ENCODE data around the gene PADI6. TPM values are rescaled to one million over a fixed set of nuclear protein-coding genes. Genes with fewer than 3 reads are reported as not detected.
A peak's percentile ranks its signal among the peaks of the same experiment; 100 is the strongest.

PADI6 gene
- total and polyA plus RNA-seq, 2 of the 8 experiments (the other 6 are each of a cell fraction or from before 2014, with no cell fraction given): not detected

DNA sequence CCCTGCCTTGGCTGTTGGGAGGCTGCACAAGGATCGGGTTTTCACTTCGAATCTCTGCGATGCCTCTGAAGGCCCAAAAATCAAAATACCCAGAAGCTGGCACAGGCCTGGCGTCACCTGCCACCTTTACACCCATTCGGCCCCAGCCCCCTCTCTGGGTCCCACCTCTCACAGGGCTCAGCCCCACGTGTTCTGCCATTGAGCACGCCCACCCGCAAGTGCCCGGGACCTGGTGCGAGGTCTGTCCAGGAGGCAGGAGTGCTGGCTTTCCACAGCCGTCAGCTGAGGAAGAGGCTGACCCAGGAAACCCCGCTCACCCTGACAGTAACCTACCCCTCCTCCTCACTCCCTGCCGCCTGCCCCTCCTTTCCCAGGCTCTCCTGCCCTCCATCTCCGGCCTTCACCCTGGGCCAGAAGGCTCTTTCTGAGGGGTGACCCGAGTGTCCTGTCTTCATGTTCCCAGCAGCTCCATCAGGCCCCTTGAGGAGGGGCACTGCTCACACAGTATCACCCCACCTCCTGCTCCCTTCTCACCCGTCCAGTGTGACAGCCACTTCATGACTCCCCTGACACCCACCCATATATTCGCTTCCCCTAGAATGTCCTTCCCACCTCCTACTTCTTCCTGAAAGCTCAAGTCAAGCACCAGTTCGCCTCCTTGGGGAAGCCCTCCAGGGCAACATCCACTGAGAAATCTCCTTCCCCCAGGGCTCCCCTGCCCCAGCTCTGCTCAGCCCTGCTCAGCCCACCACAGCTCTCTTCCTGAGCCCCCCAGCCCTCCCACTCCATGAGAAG is 54.0 kb downstream of the PADI6 start:
- POLR2A ChIA-PET (ENCODE audit: partially characterized antibody): interaction anchor here (0.9 to 9.0 kb wide), 8 partner anchors 9 to 98 kb away, joined by 3 to 146 read pairs (median 4); partner anchors contain the start of gene RCC2
- Histone ChIP-seq H3K4me3 (ENCODE audit: extremely low read depth in 1 of 4, insufficient read depth in 2 of 4, low read depth in 3 of 4, low read length in 4 of 4) (no peak overlapping the region), H4K91ac (replicated peaks; ENCODE audit: insufficient read length, low read length) (no peak overlapping the region), H3K23ac (ENCODE audit: insufficient read length) (no peak overlapping the region), H2AK5ac (ENCODE audit: low read depth, low read length) (no peak overlapping the region), H3K9ac (replicated peaks in 1 of 4; ENCODE audit: extremely low read depth in 1 of 4, low read depth in 3 of 4, low read length in 3 of 4) (no peak overlapping the region), H4K20me1 (replicated peaks in 1 of 2; ENCODE audit: control insufficient read depth in 1 of 2, insufficient read depth in 2 of 2, low read length in 2 of 2) (peaks cover 51 to 62% of the 10 kb centered on the region in 2 experiments), H3K4me2 (ENCODE audit: insufficient read depth in 1 of 2, low read depth in 2 of 2, low read length in 2 of 2) (no peak overlapping the region; a peak in 1 of 4 replicates), H3K9me3 (ENCODE audit: insufficient read depth in 2 of 2, low read depth in 1 of 2, low read length in 1 of 2) (no peaks in the 10 kb centered on the region), H2BK120ac (replicated peaks; ENCODE audit: low read depth, low read length) (no peak overlapping the region), H3K36me3 (ENCODE audit: control insufficient read depth in 2 of 4, insufficient read depth in 4 of 4, low read length in 3 of 4) (peaks cover 45 to 84% (median 78%) of the 10 kb centered on the region in 4 experiments), H4K8ac (ENCODE audit: extremely low read depth, insufficient read depth, low read length) (peak overlapping the region; percentile 22; the same call in 1 of the 2 replicates), H3K27ac (ENCODE audit: low read depth, low read length) (no peak overlapping the region), H3K14ac (ENCODE audit: insufficient read length) (no peak overlapping the region), H2AFZ (ENCODE audit: low read length) (no peak overlapping the region), H3K4me1 (replicated peaks in 1 of 4; ENCODE audit: control insufficient read depth in 3 of 4, insufficient read depth in 4 of 4, low read length in 3 of 4) (peaks cover 0 to 14% (median 11%) of the 10 kb centered on the region in 4 experiments; a peak in 6 of 7 replicates), H3K79me2 (ENCODE audit: control insufficient read depth in 1 of 2, insufficient read depth in 2 of 2, low read length in 2 of 2) (peaks cover 9 to 79% of the 10 kb centered on the region in 2 experiments), H3K18ac (ENCODE audit: extremely low read depth, low read length) (no peak overlapping the region), H3K23me2 (ENCODE audit: low read depth, low read length) (no peaks in the 10 kb centered on the region), H4K5ac (ENCODE audit: insufficient read length, low read depth, low read length) (no peak overlapping the region), H3K79me1 (ENCODE audit: low read depth, low read length) (peaks cover 15% of the 10 kb centered on the region), H2BK5ac (ENCODE audit: low read depth, low read length) (no peak overlapping the region; the same call in 1 of the 2 replicates), H2BK20ac (ENCODE audit: low read length) (no peak overlapping the region), H3K27me3 (replicated peaks in 1 of 4; ENCODE audit: control insufficient read depth in 3 of 4, extremely low read depth in 1 of 4, insufficient read depth in 3 of 4, low read length in 3 of 4) (no peaks in the 10 kb centered on the region), H3K4ac (replicated peaks; ENCODE audit: insufficient read length, low read depth, low read length) (no peak overlapping the region), H2BK15ac (ENCODE audit: low read length) (no peak overlapping the region), H3K56ac (replicated peaks; ENCODE audit: insufficient read length, low read depth, low read length) (no peak overlapping the region), H2BK12ac (ENCODE audit: low read depth, low read length) (no peak overlapping the region)
- TF ChIP-seq POLR2AphosphoS5 (IDR thresholded peaks at IDR 0.05; ENCODE audit: low read depth, low read length) (peak; percentile 44), BACH1 (IDR thresholded peaks at IDR 0.05; ENCODE audit: low read length) (no peak), PHF8 (conservative IDR thresholded peaks at IDR 0.05; ENCODE audit: low read depth, low read length) (no peak), POLR2A (IDR thresholded peaks at IDR 0.05; ENCODE audit: control extremely low read depth in 1 of 2, low read depth in 2 of 2, low read length in 2 of 2) (peak in 1 of 2 experiments; percentile 23; a peak in 1 of 3 replicates), RNF2 (IDR thresholded peaks at IDR 0.05; ENCODE audit: borderline replicate concordance, low read depth, low read length, missing control alignments, poor library complexity, severe bottlenecking) (no peak), POU5F1 (IDR thresholded peaks at IDR 0.05; ENCODE audit: low read depth, low read length) (no peak), SP4 (IDR thresholded peaks at IDR 0.05; ENCODE audit: low read length) (no peak), CHD1 (IDR thresholded peaks at IDR 0.05; ENCODE audit: low read depth, low read length) (no peak)
- no peak for DNase-seq (ENCODE audit: low read depth in 1 of 2, low spot score in 2 of 2)
- no peak for FAIRE-seq
- CTCF ChIA-PET (ENCODE audit: partially characterized antibody): interaction anchor here (0.5 to 2.1 kb wide), 11 partner anchors 8 to 451 kb away, joined by 3 to 7 read pairs (median 4); no protein-coding TSS in a partner anchor
- 96% methylated on average over 18 of the region's 18 CpGs; no CpG with 5 or more reads in 1 of the 2 experiments for WGBS, 2 experiments (ENCODE audit: extremely low coverage in 1 of 2, insufficient coverage in 1 of 2, insufficient read length in 1 of 2, insufficient replicate concordance in 2 of 2, low coverage in 1 of 2, low lambda C conversion rate in 2 of 2, missing lambda C conversion rate in 1 of 2)
